Left ventricle myocardium superior (tissue), 1 donor: ENCODE measurements around the gene GAL3ST2. TPM values are rescaled to one million over a fixed set of nuclear protein-coding genes. Genes with fewer than 3 reads are reported as not detected.
"Not testable (repeated sequence)": the region's sequence is repeated elsewhere in the genome, so short reads cannot be mapped to it uniquely, and the experiment has no call there.

Experiments
- ATAC-seq: fragments of 200-7000 bp; cut with Tn5 transposase; one replicate; pipeline ENCODE4 v1.9.1; 2020; ENCODE audit warnings: mild to moderate bottlenecking, moderate library complexity
- DNase-seq: peaks from one replicate; pipeline ENCODE4 v3.0.0-alpha.2; 2020
- intact Hi-C: fragments of 100-400 bp; cut with micrococcal nuclease; formaldehyde crosslinking; loops from one replicate; pipeline ENCODE4 v1.11.0; 2022
- total RNA-seq: library from RNA; stranded (reverse); fragmentation: NEBNext Ultra II Directional; extraction: Animal tissue kit (Norgen Biotek cat#: 25700); gene quantifications from one replicate; pipeline ENCODE4 v1.2.1, GENCODE V29; 2021
- donor health status: DM: no; HTN: yes; CAD: no; lungs with severe emphysema.

Gene GAL3ST2
- total RNA-seq, 1 donor from 2014 or later, result not detected

DNA sequence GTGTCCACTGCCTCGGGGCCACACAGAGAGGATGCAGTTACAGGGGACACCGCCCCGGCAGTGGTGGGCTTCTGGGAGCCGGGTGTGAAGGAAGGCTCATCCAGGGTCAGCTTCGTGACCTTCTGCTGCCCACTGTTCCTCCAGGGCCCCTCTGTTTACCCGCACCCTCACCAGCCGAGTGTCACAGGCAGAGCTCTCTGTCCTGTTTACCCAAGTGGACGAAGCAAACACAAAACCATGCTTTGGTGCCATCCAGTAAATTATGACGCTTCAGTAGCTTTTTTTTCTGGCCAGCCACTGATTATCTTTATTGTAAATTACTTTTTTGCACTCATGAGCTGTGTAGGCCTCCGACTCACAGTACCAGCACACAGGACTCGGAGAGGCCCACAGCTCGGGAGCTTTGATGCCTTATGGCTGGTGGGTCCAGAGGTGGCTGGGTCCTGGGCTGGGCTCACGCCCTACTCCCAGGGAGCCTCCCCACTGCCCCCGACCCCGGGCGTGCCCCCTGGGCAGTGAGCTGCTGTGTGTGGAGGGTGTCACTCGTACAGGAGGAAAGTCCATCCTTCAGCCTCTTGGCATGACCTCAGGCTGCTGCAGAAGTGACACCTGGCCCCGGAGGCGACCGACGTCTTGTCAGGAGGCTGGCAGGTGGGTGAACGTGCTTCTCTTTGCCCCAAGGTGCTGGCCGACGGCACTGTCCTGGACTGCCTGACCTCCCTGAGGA lies 32.4 kb upstream of the GAL3ST2 start:
- DNase-seq (no peak), ATAC-seq (no peak)
- intact Hi-C loops, result no loop called here

DNA sequence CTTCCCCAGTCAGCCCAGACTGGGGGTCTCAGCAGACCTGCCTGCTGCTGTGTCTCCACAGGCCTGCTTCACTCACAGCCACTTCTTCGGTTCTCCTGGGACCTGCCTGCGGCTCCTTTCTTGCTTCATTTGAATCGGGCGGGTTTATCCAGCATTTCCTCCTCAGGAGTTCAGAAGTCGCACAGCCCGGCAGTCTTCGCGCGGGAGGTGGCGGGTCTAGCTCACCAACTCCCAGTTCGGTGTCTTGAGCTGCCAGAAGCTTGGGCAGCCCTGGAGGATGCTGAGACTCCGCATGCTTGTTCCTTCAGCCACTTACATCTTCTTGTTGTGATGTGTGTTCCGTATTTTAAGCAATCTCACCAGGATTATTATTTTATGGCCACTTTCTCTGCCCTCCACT lies 31.3 kb upstream of the GAL3ST2 start:
- no peak for ATAC-seq
- intact Hi-C loops, result no loop called here
- DNase-seq, result no peak

DNA sequence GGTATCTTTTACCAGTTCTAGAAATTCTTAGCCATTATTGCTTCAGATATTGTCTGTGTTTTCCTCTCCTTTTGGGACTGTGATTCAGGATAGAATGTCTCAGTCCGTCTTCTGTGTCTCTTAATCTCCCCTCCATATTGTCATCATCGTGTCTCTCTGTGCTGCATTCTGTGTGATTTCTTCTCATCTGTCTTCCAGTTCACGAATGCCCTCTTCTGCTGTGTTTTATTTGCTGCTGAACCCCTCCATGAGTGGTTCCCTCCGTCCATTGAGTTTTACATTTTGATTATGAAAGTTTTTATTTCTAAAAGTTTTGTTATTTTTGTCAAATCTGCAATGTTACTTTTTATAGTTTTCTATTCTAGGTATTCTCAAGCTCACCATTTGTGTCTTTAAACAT lies 30.5 kb upstream of the GAL3ST2 start:
- DNase-seq, result no peak

DNA sequence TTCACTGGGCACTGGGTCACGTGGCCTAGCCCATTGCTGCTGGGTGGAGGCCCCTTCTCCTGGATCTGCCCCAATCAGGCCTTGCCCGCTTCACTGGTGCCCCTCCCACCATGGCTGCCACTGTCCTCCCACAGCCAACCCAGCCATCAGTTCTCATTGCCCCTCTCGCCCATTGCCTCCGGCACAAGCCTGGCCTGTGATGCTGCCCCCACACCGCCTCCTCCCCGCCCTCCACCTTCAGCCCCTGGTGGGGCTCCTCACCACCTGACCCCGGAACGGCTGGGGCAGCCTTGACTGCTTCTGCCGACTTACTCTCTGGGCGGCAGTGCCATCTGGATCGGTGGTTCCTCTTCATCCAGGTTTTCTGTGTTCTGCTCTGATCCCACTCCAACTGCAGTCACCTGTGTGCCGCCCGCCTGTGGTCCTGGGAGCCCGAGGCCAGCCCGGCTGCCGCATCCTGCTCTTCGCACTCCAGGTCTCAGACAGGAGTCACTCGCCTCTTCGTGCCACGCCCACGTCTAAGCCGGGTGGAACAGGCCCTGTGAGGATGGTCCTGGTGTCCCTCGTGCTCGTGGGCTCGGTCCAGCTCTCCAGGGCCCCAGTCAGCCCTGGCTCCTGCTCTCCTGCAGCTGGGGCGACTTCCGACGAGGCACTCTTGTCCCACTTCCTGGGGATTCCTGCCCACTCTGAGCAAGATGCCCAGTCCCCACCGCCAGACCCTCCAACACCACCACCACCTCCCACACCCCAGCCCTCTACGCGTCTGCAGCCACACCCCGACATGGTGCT lies 28.0 kb upstream of the GAL3ST2 start:
- DNase-seq (no peak), ATAC-seq (no peak)
- intact Hi-C loops, result no loop called here

More for the DNA sequence above, 30.5 kb upstream of the GAL3ST2 start:
- intact Hi-C loops, result no loop called here
- no peak for ATAC-seq

DNA sequence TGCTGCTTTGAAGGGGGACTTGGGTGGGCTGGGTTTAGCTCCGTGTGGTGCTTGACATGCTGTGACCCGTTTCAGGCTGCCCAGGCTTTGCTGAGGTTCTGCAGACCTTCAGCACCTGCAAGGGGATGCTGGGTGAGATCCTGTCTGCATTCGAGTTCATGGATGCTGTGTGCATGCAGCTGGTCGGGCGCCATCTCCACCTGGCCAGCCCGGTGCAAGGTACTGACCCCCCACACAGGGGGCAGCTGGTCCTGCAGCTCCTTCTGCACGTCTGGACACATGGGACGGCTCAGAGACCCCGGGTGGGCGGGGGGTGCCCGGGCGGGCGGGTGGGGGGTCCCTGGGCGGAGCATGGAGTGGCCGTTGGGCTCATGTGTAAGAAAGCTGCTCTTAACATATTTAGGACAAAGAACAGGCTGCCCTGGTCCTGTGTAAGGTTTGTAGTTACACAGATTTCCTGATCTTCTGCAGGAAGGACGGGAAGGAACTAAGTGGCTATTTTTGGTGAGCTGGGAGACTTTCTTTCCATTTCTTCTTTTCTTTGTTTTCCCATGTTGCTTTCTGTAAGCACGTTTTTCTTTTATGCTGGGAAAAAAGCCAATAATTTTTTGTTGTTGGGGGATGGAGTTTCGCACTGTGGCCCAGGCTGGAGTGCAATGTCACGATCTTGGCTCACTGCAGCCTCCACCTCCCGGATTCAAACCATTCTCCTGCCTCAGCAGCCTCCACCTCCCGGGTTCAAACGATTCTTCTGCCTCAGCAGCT lies 26.4 kb upstream of the GAL3ST2 start:
- intact Hi-C loops, result no loop called here
- DNase-seq (no peak), ATAC-seq (no peak)

GRCh38 chr2:241751152-241751551 lies 25.5 kb upstream of the GAL3ST2 start:
- DNase-seq (no peak), ATAC-seq (no peak)
- intact Hi-C loops, result no loop called here

DNA sequence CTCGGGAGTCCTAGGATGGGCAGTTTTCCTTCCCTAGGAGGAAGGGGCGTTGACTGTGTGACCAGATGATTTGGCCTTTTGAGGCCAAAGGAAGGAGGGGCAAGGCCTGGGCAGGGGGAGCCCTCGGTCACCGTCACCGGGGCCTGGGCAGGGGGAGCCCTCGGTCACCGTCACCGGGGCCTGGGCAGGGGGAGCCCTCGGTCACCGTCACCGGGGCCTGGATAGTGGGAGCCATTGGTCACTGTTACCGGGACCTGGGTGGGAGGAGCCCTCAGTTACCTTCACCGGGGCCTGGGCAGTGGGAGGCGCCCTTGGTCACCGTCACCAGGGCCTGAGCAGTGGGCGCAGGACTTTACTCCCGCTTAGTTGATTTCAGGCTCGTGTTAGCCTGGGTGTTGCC lies 24.8 kb upstream of the GAL3ST2 start:
- intact Hi-C loops, result no loop called here
- ATAC-seq, result no peak
- peak; percentile 15 for DNase-seq

DNA sequence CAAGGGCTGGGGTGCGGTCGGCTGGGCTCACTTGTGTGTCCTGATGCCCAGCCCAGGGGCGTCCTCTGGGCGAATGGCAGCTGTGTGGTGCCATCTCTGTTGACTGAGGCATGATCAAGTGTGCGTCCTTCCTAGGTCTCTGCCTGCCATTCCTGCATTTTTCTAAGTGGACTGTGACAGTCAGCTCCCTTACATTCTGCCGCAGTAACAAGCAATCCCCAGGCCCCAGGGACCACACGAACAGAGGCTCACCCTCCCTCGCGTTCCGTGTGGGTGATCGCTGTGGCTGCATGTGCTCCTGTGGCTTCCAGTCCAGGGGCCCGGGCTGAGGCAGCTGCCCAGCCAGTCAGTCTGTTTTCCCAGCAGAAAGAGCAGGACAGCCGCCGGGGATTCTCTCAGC lies 24.4 kb upstream of the GAL3ST2 start:
- intact Hi-C loops, result no loop called here
- ATAC-seq (no peak), DNase-seq (no peak)

GRCh38 chr2:241752689-241753276 lies 23.8 kb upstream of the GAL3ST2 start:
- DNase-seq, result peak; percentile 10
- no peak for ATAC-seq
- intact Hi-C loops, result no loop called here

GRCh38 chr2:241753493-241753892 lies 23.1 kb upstream of the GAL3ST2 start:
- DNase-seq (no peak), ATAC-seq (no peak)
- intact Hi-C loops, result no loop called here

GRCh38 chr2:241754042-241754441 lies 22.6 kb upstream of the GAL3ST2 start:
- no peak for ATAC-seq
- no peak for DNase-seq
- intact Hi-C loops, result no loop called here

- ATAC-seq (no peak), DNase-seq (no peak)
- intact Hi-C loops, result no loop called here
These were observed 21.5 kb upstream of the GAL3ST2 start for GRCh38 chr2:241755166-241755565.

GRCh38 chr2:241755777-241756176 lies 20.8 kb upstream of the GAL3ST2 start:
- intact Hi-C loops, result no loop called here
- ATAC-seq (no peak), DNase-seq (no peak)

DNA sequence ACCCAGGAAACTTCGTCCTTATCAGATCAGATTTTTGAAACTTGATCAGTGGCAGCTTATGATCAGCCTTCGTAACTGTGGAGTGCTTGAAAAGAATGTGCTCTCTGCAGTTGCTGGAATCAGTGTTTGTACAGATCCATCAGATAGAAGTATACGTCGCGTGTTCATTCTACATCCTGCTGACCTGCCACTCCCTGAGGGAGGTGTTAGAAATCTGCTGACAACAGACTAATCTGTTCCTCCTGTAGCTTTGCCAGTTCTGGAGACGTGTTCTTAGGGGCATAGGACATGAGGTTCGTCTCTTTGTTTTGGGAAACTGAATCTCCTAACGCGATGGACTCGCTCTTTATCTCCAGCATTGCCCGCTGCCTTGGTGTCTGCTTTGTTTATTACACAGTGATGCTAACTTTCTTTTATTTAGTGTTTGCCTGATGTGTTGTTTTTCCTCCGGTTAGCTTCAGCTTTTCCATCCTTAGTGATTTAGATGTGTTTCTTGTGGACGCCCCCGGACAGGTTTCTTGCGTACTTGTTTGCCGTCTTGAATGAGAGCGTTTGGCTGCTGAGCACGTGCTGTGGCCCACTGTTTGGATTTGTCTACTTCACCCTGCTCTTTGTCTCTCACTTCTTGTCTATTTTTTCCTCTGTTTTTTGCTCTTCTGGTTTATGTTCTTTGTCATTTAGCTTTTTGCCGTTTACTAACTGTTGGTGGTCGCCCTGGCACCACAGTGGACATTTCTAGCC lies 17.4 kb upstream of the GAL3ST2 start:
- intact Hi-C loops, result no loop called here
- DNase-seq, result no peak
- no peak for ATAC-seq

GRCh38 chr2:241759893-241760292 lies 16.7 kb upstream of the GAL3ST2 start:
- ATAC-seq, intact Hi-C loops, DNase-seq: not testable (repeated sequence)

DNA sequence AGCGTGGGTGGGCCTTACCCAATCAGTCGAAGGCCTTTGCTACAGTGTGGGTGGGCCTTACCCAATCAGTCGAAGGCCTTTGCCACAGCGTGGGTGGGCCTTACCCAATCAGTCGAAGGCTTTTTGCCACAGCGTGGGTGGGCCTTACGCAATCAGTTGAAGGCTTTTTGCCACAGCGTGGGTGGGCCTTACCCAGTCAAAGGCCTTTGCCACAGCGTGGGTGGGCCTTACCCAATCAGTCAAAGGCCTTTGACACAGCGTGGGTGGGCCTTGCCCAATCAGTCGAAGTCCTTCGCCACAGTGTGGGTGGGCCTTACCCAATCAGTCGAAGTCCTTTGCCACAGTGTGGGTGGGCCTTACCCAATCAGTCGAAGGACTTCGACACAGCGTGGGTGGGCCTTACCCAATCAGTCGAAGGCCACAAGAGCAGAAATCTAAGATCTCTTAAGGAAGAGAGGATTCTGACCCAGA lies 16.3 kb upstream of the GAL3ST2 start:
- no peak for ATAC-seq

GRCh38 chr2:241762321-241762932 lies 14.2 kb upstream of the GAL3ST2 start:
- DNase-seq (no peak), ATAC-seq (no peak)
- intact Hi-C loops, result no loop called here

More for the DNA sequence above, 16.3 kb upstream of the GAL3ST2 start:
- no peak for DNase-seq
- intact Hi-C loops, result no loop called here

DNA sequence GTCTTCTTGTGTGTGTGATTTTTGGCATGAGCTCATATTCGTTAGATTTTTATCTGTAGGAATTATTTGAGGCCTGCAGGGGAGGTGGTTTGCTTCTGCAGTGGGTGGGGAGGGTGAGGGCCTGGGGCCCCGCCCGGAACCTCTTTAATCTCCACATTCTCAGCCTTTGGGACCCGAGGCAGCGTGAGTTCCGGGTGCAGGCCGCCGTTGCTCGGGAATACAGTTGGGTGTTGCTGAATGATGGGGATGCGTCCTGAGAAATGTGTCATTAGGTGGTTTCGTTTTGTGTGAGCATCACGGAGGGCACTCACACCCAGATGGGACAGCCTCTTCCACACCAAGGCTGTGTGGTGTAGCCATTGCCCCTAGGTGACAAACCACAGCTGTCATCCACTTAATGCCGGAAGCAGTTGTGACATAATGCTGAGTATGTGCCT lies 13.7 kb upstream of the GAL3ST2 start:
- no peak for DNase-seq
- intact Hi-C loops, result no loop called here
- ATAC-seq, result peak; percentile 19
